Sigmoid colon (tissue), 4 donors: ENCODE measurements around the gene WDR81.

Source experiments
- CTCF ChIP-seq, 4 experiments: fragments of 450-650 bp in 3 of 4; fragments of 200-600 bp in 1 of 4; IDR thresholded peaks; one replicate each; pipeline ENCODE4 v1.5.1; 2016 to 2019; ENCODE audit warnings: antibody characterized with exemption in 4 of 4, mild to moderate bottlenecking in 3 of 4, moderate library complexity in 2 of 4
- POLR2A ChIP-seq, 2 donors: fragments of 450-650 bp; IDR thresholded peaks; one replicate each; pipeline ENCODE4 v1.6.1; 2016; ENCODE audit warnings: antibody characterized with exemption in 2 of 2, mild to moderate bottlenecking in 2 of 2, moderate library complexity in 2 of 2
- POLR2AphosphoS5 ChIP-seq, 4 donors: sonication (generic); formaldehyde crosslinking; IDR thresholded peaks; one replicate each; pipeline ENCODE4 v1.6.1; 2017; ENCODE audit warnings: antibody characterized with exemption in 4 of 4

GRCh38 chr17:1713160-1713877 lies 11.2 kb upstream of the WDR81 start:
- no peak for TF ChIP-seq CTCF (IDR thresholded peaks at IDR 0.05)
- TF ChIP-seq POLR2AphosphoS5 (IDR thresholded peaks at IDR 0.05): no peak
- TF ChIP-seq POLR2A (IDR thresholded peaks at IDR 0.05): no peak
